Peyer's patch (tissue), 4 donors: ENCODE data around the gene CPED1.

Experiments used
- CTCF ChIP-seq, 6 experiments: fragments of 450-650 bp in 4 of 6; fragments of 200-600 bp in 2 of 6; sonication (generic) in 1 of 6; IDR thresholded peaks; one replicate each; pipeline ENCODE4 v1.5.1; 2017 to 2019; ENCODE audit warnings: antibody characterized with exemption in 6 of 6, mild to moderate bottlenecking in 3 of 6, moderate library complexity in 1 of 6
- POLR2A ChIP-seq, 2 donors: fragments of 450-650 bp; IDR thresholded peaks; one replicate each; pipeline ENCODE4 v1.5.1; 2017; ENCODE audit warnings: antibody characterized with exemption in 2 of 2, mild to moderate bottlenecking in 2 of 2, moderate library complexity in 2 of 2

- TF ChIP-seq CTCF (IDR thresholded peaks at IDR 0.05) (no peak), POLR2A (IDR thresholded peaks at IDR 0.05) (no peak)
These were observed 38.4 kb upstream of the CPED1 start for GRCh38 chr7:120949998-120950538.
